Measurements from ENCODE around the gene IFNA17.
"Not testable (repeated sequence)": the region's sequence is repeated elsewhere in the genome, so short reads cannot be mapped to it uniquely, and the experiment has no call there.

The IFNA17 gene

DNA sequence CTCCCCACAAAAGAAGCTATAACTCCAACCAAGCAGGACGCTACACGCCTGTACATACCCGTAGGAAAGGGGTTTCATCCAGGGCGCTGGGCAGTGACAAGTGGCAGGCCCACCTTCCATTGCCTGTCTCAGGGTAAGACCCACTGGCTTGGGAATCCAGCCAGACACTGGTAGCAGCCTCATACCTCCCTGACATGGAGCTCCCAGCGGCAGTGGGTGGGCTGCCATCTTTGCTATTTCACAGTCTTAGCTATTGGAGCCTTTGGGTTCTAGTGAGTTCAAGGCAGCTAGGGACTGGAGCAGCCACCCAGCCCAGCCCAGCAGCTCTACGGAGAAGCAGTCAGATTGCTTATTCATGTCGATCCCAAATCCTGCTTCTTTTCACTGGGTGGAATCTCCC, 17.7 kb downstream of the IFNA17 start:
- no peak overlapping the region for H3K27ac ChIP-seq (ENCODE audit: insufficient read depth, low read length, poor library complexity, severe bottlenecking)
- H3K27me3 ChIP-seq (replicated peaks; ENCODE audit: control insufficient read depth, insufficient read depth, low read length, poor library complexity, severe bottlenecking): no peaks in the 10 kb centered on the region
- no peak overlapping the region for H3K4me3 ChIP-seq (ENCODE audit: insufficient read depth, low read depth, low read length, poor library complexity, severe bottlenecking)
- no peaks in the 10 kb centered on the region for H3K9me3 ChIP-seq (ENCODE audit: control insufficient read depth, low read length)
- H3K36me3 ChIP-seq (ENCODE audit: control insufficient read depth, insufficient read depth, low read length): no peaks in the 10 kb centered on the region
- no peaks in the 10 kb centered on the region for H3K4me1 ChIP-seq (ENCODE audit: control insufficient read depth, insufficient read depth, low read length, poor library complexity, severe bottlenecking)
- DNase-seq: no peak

- not testable (repeated sequence) for DNase-seq; H3K36me3 ChIP-seq (ENCODE audit: control insufficient read depth, insufficient read depth, low read length); H3K4me3 ChIP-seq (ENCODE audit: insufficient read depth, low read depth, low read length, poor library complexity, severe bottlenecking); H3K4me1 ChIP-seq (ENCODE audit: control insufficient read depth, insufficient read depth, low read length, poor library complexity, severe bottlenecking); H3K9me3 ChIP-seq (ENCODE audit: control insufficient read depth, low read length); H3K27ac ChIP-seq (ENCODE audit: insufficient read depth, low read length, poor library complexity, severe bottlenecking); H3K27me3 ChIP-seq (replicated peaks; ENCODE audit: control insufficient read depth, insufficient read depth, low read length, poor library complexity, severe bottlenecking)
Measured at GRCh38 chr9:21207043-21207442, 21.0 kb downstream of the IFNA17 start, which contains the start of gene IFNA10. TSS of gene IFNA10 (minus strand) at chr9:21207143. CDS start at chr9:21207097, 46 bp downstream.

DNA sequence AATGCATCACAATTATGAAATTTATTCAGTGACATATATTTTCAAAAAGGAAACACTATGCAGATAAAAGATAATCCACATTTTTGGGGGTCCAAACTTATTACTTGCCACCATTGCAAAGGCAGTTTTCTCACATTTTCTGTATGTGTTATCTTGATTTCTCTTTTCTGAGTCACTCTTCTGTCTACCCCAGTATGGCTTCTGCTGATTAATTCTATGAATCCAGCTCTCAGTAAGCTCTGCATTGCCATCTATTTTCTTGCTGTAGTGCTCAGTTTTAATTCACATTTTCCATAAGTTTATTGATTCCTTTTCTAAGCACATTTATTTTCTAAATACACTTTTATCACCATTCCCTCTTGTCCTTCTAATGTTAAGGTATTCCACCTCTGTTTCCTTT, 22.8 kb downstream of the IFNA17 start:
- Histone ChIP-seq H3K9me3 (ENCODE audit: control insufficient read depth, low read length) (no peaks in the 10 kb centered on the region), H3K36me3 (ENCODE audit: control insufficient read depth, insufficient read depth, low read length) (no peaks in the 10 kb centered on the region), H3K4me3 (ENCODE audit: insufficient read depth, low read depth, low read length, poor library complexity, severe bottlenecking) (no peak overlapping the region), H3K27me3 (replicated peaks; ENCODE audit: control insufficient read depth, insufficient read depth, low read length, poor library complexity, severe bottlenecking) (no peaks in the 10 kb centered on the region), H3K27ac (ENCODE audit: insufficient read depth, low read length, poor library complexity, severe bottlenecking) (no peak overlapping the region), H3K4me1 (ENCODE audit: control insufficient read depth, insufficient read depth, low read length, poor library complexity, severe bottlenecking) (no peaks in the 10 kb centered on the region)
- DNase-seq: no peak

DNA sequence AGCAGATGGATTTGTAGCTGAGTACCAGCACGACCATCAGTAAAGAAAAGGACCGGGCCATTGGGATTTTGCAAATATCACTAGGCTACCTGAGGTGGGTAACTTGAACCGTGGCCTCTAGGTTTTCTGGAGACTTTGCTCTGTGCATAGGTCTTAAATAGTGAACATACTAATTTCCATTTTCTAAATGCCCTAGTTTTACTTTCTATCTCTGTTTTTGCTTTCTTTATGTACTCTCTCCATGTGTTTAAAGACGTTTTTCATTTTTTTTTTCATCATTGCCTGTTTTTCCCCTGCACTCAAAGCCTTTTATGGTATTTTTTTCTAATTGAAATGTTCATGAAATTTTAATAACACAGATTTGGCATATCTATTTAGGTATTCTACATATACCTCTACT, 25.9 kb downstream of the IFNA17 start, which contains the start of gene IFNA7:
Gene IFNA7, minus strand, starts transcription at position 101 of the 400 bp plus-strand sequence. Its CDS starts 40 bp downstream, at position 61.
- H3K36me3 ChIP-seq (ENCODE audit: control insufficient read depth, insufficient read depth, low read length); H3K27me3 ChIP-seq (replicated peaks; ENCODE audit: control insufficient read depth, insufficient read depth, low read length, poor library complexity, severe bottlenecking); H3K4me3 ChIP-seq (ENCODE audit: insufficient read depth, low read depth, low read length, poor library complexity, severe bottlenecking); H3K27ac ChIP-seq (ENCODE audit: insufficient read depth, low read length, poor library complexity, severe bottlenecking); H3K9me3 ChIP-seq (ENCODE audit: control insufficient read depth, low read length); DNase-seq; H3K4me1 ChIP-seq (ENCODE audit: control insufficient read depth, insufficient read depth, low read length, poor library complexity, severe bottlenecking): not testable (repeated sequence)

- H3K4me3 ChIP-seq (ENCODE audit: insufficient read depth, low read depth, low read length, poor library complexity, severe bottlenecking); H3K9me3 ChIP-seq (ENCODE audit: control insufficient read depth, low read length); H3K4me1 ChIP-seq (ENCODE audit: control insufficient read depth, insufficient read depth, low read length, poor library complexity, severe bottlenecking); H3K36me3 ChIP-seq (ENCODE audit: control insufficient read depth, insufficient read depth, low read length); H3K27ac ChIP-seq (ENCODE audit: insufficient read depth, low read length, poor library complexity, severe bottlenecking); H3K27me3 ChIP-seq (replicated peaks; ENCODE audit: control insufficient read depth, insufficient read depth, low read length, poor library complexity, severe bottlenecking): not testable (repeated sequence)
- peak in 1 of 3 donors; percentile 13 for DNase-seq
Measured at GRCh38 chr9:21194867-21195776, 32.9 kb downstream of the IFNA17 start.

GRCh38 chr9:21187487-21187886, 40.5 kb downstream of the IFNA17 start, which contains the start of gene IFNA4:
TSS of gene IFNA4 (minus strand) at chr9:21187587. CDS start at chr9:21187531, 56 bp downstream.
- H3K4me3 ChIP-seq (ENCODE audit: insufficient read depth, low read depth, low read length, poor library complexity, severe bottlenecking); H3K9me3 ChIP-seq (ENCODE audit: control insufficient read depth, low read length); H3K4me1 ChIP-seq (ENCODE audit: control insufficient read depth, insufficient read depth, low read length, poor library complexity, severe bottlenecking); H3K27me3 ChIP-seq (replicated peaks; ENCODE audit: control insufficient read depth, insufficient read depth, low read length, poor library complexity, severe bottlenecking); H3K27ac ChIP-seq (ENCODE audit: insufficient read depth, low read length, poor library complexity, severe bottlenecking); DNase-seq; H3K36me3 ChIP-seq (ENCODE audit: control insufficient read depth, insufficient read depth, low read length): not testable (repeated sequence)

- H3K9me3 ChIP-seq (ENCODE audit: control insufficient read depth, low read length); H3K27ac ChIP-seq (ENCODE audit: insufficient read depth, low read length, poor library complexity, severe bottlenecking); H3K36me3 ChIP-seq (ENCODE audit: control insufficient read depth, insufficient read depth, low read length); H3K27me3 ChIP-seq (replicated peaks; ENCODE audit: control insufficient read depth, insufficient read depth, low read length, poor library complexity, severe bottlenecking); H3K4me3 ChIP-seq (ENCODE audit: insufficient read depth, low read depth, low read length, poor library complexity, severe bottlenecking); H3K4me1 ChIP-seq (ENCODE audit: control insufficient read depth, insufficient read depth, low read length, poor library complexity, severe bottlenecking): not testable (repeated sequence)
- peak in 1 of 3 donors; percentile 4 for DNase-seq
Measured at GRCh38 chr9:21182810-21183736, 44.9 kb downstream of the IFNA17 start.

Measured in effector memory CD4-positive, alpha-beta T cell (primary cell).